NOMO-1 treated with dmso at 0.1 percent for 144 hours (cell line): ENCODE results near the gene PIM3.
A peak's percentile ranks its signal among the peaks of the same experiment; 100 is the strongest.

Source experiments
- DNase-seq: peaks from one replicate; lab custom pipeline; 2025; ENCODE audit not compliant: unreplicated experiment; lab: John Stamatoyannopoulos, UW

Gene PIM3

DNA sequence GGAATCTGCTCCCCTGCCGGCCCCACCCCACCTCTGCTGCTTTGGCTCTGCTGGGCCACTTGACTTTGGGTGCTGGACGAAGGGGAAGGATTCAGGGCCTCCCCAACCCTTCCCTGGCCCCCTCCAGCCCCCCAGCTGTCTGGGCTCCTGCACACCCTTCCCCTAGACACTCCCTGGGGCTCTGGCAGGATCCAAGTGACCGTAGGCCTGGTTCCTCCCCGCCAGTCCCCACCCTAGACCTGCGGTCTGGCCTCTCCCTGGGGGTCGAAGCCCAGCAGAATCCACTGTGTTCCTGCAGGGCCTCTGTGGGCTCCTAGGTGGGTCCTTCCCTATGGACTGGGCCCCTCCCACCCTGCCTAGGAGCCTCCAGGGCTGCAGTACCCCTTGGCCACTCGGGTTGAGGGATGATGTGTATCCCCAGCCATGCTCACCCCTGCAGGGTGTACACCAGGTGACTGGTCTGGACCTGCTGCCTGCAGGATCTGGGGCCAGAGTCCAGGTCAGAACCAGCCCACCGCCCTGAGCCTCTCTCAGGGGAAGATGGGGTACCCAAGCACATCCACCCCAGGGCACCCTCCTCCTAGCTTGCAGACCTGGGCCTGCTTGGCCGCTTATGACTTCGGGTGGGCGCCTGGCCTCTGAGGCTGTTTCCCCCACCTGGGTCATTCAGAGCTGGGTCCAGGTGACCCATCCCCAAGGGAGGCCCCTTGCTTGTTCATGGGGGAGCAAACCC is 5.6 kb downstream of the PIM3 start:
- no peak for DNase-seq

DNA sequence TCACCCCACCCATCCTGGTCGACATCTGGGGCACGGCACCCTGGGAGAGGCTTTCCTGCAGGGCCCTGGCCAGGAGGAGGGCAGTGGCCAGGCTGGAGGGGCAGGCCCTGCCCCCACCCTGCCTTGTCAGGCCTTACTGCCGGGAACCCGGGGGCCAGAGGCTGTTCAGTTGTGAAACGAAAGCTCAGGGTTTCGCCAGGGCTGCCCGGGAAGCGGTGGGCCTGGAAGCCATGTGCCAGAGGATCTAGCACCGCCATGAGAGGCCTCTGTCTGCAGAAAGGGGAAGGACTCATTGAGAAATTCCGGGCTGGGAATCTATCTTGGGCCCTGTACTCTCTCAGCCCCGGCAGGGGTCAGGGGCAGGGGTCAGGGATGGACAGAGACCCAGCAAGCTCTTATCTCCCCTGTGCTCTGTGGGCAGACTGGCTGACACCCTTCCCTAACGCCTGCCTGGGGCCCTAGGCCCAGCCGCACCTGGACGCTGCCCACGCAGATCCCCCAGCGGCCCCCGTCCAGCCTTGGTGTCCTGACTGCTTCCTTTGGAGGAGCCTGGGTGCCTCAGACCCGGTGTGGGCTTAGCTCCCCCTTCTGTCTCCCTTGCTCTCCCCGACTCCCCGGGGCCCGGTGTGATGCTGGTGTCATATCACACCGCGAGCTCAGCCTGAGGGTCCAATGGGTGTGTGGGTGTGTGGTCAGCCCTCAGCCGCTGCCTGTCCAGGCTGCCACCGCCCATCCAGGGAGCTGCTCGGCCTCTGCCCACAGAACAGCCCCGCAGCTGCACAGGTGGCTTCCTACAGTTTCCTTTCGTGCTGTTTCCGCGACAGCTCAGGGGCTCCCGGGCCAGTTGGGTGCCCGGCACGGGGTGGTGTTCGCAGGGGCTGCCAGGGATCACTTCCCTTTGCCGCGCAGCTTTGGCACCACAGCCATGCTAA is 6.5 kb downstream of the PIM3 start:
- peak; percentile 64 for DNase-seq

DNA sequence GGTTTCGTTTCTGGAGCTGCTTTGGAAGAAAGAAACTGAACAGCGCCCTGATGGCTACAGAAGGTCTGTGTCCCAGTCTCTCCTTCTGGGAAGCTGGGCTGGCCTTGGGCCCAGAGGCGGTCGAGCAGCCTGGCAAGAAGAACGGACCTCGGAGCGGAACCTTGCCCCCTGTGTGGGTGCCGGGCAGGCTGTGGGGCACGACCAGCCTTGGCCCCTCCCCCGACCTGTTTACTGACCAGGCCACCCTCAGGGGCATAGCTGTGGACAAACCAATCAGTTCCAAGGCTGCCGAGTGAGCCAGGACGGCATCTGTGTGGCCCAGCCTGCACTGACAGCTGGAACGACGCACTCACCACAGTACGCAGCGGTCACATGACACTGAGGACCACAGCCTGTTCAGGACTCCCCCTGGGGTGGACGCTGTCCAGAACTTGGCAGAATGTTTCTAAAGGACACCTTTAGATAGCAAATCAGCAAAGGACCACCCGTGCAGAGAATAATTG is 7.2 kb downstream of the PIM3 start:
- DNase-seq: no peak

DNA sequence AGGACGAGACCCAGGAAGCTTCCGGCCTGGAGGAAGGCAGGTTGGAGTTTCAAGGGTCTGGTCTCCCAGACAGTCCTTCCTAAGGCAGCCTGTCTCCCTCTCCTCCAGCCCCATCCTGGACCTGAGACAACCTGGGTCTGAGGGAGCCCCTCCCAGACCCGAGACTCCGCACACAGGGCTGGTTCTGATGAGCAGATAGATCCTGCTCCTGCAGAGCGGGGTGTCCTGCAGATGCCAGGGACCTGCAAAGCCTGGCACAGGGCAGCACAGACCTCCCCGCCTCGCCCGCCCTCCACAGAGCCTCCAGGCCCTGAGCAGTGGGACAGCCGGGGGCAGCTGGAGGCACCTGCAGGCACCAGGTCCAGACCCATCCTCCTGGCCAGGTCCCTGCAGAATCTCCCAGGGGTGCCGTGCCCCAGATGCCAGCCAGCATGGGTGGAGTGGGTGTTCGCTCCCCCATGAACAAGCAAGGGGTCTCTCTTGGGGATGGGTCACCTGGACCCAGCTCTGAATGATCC is 7.8 kb downstream of the PIM3 start:
- no peak for DNase-seq

DNA sequence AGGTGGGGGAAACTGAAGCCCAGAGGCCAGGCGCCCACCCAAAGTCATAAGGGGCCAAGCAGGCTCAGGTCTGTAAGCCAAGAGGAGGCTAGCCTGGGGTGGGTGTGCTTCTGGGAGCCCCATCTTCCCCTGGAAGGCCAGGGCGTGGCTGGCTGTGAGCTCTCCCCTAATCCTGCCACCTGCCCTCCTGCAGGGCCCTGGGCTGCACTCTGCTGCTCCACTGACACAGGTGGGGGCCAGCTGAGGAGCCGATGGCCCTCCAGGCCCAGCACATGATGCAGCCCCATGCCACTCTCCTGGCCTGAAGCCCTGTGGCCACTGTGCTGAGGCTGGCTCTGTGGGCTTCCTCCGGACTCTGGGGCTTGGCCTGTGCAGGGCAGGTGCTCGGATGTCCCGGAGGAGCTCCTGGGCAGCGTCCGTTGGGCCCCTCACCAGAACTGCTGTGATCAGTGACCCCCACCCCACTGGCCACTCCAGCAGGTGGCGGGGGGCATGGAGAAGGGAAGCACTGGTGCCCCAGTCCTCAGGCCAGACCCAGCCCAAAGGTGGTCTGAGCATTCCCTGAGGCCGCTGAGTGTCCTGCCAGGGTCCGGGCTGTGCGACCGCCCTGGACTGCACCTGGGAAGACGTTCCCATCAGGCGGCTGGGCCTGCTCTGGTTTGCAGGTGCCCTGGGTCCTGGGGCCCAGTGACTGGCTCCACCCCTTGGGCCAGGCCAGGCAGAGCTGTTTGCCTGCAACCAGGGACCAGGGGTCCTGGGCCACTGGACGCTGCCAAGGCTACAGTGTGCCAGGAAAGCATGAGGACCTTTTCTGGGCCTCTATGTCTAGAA is 8.5 kb downstream of the PIM3 start:
- no peak for DNase-seq

DNA sequence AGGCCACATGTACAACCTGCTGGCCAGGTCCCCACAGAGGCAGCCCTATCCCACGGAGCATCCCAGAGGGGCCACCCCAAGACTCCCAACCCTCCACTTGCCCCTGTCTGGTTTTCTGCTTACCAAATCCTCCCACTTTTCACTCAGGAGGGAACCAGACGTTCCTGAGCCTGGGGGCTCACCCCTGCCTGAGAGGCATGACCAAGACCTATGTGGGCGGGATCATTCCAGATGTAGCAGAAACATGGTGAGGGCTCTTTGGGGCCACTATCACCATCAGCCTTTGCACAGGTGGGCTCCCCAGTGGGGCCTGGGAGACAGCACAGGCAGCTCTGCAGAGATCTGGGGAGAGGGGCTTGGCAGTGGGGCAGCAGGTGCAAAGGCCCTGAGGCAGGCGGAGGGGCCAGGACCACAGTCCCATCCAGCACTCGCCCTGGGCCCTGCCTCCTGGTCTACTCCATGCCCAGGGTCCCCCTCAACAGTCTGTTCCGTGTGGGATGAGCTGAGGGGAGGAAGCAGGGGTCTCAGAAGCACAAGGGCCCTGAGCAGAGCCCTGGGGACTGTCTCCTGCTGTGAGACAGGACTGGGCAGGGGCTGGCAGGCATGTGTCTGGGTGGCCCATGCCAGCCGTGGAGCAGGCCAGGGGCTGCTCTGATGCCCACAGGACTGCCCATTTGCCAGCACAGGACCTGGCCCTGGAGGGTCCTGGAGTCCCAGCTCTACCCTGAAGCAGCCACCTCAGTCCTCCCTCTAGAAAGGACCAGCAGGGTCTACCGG is 9.4 kb downstream of the PIM3 start:
- no peak for DNase-seq

DNA sequence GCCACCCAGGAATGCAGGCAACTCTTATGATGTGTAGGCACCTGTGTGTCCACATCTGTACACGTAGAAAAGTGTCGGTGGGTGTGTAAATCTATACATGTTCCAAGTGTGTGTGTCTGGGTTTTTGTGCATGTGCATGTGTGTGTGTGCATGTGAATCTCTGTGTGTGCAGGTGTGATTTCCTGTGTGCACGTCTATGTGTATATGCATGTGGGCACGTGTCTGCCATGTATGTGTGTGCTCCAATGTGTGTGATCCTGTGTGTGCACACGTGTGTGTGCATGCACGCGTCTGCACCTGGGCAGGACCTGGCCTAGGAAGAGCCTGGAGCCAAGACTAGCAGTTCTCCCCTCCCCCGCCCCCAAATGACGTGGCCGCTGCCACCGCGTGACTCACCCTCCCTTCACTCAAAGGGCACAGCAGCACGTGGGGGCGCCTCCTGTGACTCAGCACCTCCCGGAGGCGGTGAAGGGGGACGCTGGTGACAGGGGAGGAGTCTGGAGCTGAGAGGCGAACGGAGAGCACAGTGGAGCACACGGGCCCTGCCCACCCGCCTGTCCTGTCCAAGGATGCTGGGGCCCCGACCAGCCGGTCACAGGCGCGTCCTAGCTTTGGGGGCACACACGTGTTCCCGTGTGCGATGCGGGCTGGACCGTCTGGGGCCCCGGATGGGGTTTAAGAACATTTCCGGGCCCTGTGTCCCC is 10.1 kb downstream of the PIM3 start:
- peak; percentile 98 for DNase-seq

DNA sequence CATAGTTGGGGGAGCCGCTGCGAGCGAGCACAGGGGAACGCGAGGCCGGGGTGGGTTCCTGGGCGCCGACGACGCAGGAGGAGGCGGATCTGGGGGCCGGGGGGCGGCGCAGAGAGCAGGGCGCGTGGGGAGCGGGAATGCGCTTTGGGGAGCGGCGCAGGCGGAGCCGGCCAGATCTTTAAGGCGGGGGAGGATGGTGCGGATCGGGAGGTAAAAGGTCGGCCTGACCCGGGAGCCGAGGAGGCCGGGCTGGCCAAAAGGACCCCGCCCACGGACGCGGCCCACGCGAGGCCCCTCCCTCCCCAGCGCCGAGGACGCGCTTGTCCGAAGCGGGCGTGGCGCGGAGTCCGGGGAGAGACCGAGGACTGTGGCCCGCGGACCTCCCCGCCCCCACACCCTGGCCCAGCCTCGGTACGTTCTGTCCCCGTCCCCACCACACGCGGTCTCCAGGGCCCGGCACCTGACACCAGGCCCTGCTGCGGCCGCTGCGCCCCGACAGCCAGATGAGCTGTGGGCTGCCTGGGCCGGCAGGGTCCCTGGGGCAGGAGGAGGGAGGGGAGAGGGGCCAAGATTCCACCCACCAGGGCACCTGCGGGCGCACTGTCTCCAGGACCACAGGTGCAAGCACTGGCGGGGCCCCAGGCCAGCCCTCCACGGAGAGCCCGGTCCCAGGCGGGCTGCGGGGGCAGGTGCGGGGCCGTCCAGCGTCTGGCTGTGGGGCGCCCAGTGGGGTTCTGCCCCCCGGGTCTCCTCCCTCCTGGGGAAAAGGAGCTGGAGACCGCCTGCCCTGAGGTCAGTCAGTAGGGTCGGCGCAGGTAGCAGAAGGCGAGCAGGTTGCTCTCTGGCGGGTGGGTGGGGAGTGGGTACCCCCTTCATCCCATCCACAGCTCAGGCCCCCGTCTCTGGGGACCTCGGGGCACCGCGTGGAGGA is 10.9 kb downstream of the PIM3 start:
- peak; percentile 54 for DNase-seq

DNA sequence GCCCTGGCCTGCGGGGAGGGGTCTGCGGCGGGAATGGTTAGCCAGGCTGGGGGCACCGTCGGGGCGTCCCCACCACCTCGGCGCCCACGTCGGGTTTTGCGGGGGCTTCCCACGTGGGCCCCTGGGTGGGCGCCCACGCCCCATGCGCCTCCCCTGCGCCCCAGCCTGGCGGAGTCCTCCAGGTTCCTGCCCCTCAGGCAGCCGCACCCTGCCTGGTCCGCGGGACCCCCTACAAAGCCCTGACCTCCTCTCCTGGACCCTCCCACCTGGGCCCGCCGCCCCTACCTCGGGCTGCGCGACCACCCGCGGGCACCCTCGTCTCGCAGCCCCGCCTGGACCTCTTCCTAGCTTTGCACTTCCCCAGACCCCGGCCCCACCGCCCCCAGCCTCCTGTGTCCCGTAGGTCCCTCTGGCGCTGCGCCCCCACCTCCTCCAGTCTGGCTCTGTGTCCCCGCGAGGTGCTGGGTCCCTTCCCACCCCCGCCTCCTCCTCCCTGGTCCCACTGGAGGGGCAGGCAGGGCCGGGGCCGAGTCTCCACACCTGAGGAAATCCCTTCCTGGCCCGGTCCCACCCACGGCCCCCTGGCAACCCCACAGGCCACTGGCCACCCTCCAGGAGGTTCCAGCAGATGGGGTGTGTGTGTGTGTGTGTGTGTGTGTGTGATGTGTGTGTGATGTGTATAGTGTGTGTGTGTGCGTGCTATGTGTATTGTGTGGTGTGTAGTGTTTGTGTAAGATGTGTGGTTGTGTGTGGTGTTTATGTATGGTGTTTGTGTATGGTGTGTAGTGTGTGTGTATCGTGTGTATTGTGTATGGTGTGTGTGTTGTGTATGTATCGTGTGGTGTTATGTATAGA is 11.8 kb downstream of the PIM3 start:
- no peak for DNase-seq

DNA sequence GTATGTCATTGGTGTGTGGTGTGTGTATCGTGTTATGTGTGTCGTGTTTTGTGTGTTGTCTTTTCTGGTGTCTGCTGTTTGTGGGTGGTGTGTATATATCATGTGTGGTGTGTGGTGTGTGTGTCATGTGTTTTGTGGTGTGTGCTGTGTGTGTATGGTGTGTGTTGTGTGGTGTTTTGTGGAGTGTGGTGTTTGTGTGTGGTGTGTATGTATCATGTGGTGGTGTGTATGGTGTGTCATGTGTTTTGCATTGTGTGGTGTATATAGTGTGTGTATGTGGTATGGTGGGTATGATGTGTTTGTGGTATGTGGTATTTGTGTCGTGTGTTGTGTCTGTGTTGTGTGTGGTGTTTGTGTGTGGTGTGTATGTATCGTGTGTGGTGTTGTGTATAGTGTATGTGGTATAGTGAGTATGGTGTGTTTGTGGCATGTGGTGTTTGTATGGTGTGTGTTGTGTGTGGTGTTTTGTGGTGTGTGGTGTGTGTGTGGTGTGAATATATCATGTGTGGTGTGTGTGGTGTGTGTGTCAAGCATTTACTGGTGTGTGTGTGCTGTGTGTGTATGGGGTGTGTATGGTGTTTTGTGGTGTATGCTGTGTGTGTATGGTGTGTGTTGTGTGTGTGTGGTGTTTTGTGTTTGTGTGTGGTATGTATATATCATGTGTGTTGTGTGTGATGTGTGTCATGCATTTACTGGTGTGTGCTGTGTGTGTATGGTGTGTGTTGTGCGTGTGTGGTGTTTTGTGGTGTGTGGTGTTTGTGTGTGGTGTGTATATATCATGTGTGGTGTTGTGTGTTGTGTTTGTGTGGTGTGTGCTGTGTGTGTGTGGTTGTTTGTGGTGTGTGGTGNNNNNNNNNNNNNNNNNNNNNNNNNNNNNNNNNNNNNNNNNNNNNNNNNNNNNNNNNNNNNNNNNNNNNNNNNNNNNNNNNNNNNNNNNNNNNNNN is 12.7 kb downstream of the PIM3 start:
- no peak for DNase-seq

DNA sequence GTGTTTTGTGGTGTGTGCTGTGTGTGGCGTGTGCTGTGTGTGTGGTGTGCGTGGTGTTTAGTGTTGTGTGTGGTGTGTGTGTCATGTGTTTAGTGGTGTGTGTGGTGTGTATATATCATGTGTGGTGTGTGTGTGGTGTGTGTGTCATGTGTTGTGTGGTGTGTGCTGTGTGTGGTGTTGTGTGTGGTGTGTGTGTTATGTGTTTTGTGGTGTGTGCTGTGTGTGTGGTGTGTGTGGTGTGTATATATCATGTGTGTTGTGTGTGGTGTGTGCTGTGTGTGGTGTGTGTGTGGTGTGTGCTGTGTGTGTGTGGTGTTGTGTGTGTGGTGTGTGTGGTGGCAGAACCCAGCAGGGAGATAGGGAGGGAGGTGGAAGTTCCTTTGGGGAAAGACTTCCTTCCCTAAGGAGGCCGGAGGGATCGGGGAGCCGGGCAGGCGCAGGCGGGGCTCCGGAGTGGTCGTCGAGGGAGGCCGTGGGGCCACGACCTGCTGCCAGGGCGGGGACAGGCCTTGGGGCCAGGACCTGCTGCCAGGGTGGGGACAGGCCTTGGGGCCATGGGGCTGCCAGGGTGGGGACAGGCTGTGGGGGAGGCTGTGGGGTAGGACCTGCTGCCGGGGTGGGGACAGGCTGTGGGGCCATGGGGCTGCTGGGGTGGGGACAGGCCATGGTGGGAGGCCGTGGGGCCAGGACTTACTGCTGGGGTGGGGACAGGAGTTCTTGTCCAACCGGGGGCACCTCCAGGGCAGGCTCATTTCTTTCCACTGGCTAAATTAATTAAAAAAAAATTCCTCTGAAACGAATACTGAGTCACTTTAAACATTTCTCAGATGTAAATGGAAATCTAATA is 15.2 kb downstream of the PIM3 start:
- no peak for DNase-seq

DNA sequence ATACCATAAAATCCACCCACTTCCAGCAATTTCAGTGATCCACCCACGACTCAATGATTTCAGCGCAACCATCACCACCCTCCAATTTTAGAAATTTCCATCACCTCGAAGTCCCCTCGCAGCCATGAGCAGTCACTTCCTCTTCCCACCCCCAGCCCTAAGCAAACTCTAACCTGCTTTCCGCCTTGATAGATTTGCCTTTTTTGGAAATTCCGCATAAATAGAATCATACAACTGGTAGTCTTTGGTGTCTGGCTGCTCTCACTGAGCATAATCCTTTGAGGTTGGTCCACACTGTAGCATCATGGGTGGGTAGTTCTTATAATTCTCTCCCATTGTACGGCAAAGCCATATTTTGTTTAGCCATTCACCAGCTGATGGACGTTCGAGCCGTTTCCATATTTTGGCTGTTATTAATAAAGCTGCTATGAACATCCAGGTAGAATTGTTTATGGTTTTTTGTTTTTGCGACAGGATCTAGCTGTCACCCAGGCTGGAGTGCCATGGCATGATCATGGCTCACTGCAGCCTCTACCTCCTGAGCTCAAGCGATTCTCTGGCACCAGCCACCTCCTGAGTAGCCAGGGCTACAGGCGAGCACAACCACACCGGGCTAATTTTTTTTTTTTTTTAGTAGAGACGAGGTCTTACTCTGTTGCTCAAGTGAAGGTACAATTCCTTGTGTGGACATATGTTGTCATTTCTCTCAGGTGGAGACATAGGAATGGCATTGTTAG is 16.0 kb downstream of the PIM3 start:
- peak; percentile 41 for DNase-seq

DNA sequence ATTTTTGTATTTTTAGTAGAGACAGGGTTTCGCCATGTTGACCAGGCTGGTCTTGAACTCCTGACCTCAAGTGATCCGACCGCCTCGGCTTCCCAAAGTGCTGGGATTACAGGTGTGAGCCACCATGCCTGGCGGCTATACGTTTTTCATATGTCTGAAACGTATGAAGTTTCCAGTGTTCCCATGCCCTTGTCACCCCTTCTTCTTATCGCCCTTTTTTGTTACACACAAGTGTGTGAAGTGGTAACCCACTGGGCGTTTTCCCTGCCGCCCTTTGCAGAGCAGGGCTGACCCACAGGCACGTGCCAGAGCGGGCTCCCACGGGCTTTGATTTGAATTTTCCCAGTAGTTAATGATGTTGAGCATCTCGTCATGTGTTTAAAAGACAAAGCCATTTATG is 17.0 kb downstream of the PIM3 start:
- DNase-seq: no peak

DNA sequence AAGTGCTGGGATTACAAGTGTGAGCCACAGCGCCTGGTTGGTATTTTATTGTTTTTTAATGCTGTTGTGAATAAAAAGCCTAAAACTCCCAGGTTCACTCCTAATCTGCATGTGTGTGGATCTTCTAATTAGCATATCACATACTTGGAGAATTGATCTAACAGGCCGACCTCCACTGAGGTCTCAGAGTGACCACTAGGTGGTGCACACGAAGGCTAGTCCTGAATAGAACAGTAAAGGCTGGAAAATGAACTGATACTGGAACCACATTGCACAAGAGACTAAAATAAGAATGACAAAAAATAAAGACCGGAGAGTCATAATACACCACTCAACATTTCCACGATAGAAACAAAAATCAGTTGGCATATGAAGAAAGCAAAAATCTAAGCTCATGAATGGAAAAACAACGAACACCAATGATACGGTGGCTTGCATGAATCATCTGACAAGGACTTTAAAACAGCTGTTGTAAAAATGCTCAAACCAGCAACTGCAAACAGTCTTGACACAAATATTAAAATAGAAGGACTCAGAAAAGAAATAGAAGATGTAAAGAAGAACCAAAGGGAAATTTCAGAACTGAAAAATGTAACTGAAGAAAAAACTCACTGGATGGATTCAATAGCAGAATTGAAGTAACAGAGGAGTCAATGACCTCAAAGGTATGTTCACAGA is 19.2 kb downstream of the PIM3 start:
- DNase-seq: peak; percentile 19
